ENCODE measurements around the gene CD300LG. TPM values are rescaled to one million over a fixed set of nuclear protein-coding genes. Genes with fewer than 3 reads are reported as not detected.

CD300LG gene
- total and polyA plus RNA-seq, 9 donors, result 0.13 to 6.8 (median 2.1) TPM

GRCh38 chr17:43845766-43846165 is 1.2 kb upstream of the CD300LG start:
- no peak for DNase-seq
- H3K9me3 ChIP-seq, result no peaks in the 10 kb centered on the region
- intact Hi-C loops (cut with DNase I), result loop anchor here in 1 of 4 donors (10.0 kb wide), 2 partner anchors 71 to 151 kb away; partner anchors contain the start of gene DUSP3
- H3K4me3 ChIP-seq, result no peak overlapping the region
- TF ChIP-seq EP300 (IDR thresholded peaks at IDR 0.05), result no peak
- no peak for TF ChIP-seq CTCF (IDR thresholded peaks at IDR 0.05)
- 64 to 74% (median 69%) methylated on average over 4 of the region's 4 CpGs for WGBS, 3 donors
- H3K27me3 ChIP-seq, result no peaks in the 10 kb centered on the region
- no peaks in the 10 kb centered on the region for H3K36me3 ChIP-seq
- no peak overlapping the region for H3K27ac ChIP-seq
- no peaks in the 10 kb centered on the region for H3K4me1 ChIP-seq (ENCODE audit: insufficient read depth)

GRCh38 chr17:43846221-43846712 is 709 bp upstream of the CD300LG start:
- TF ChIP-seq POLR2A (IDR thresholded peaks at IDR 0.05), result no peak
- TF ChIP-seq CTCF (IDR thresholded peaks at IDR 0.05), result peak; percentile 77 to 84 (median 82)
- no peak for TF ChIP-seq EP300 (IDR thresholded peaks at IDR 0.05)
- Histone ChIP-seq H3K27ac (no peak overlapping the region), H3K36me3 (no peaks in the 10 kb centered on the region), H3K4me3 (no peak overlapping the region), H3K4me1 (ENCODE audit: insufficient read depth) (no peaks in the 10 kb centered on the region), H3K27me3 (no peaks in the 10 kb centered on the region), H3K9me3 (no peaks in the 10 kb centered on the region)
- peak; percentile 68 to 87 (median 82) for DNase-seq
- 17 to 19% (median 19%) methylated on average over 12 to 13 of the region's 13 CpGs for whole genome bisulfite sequencing, 3 donors
- intact Hi-C loops (cut with DNase I), result loop anchor here in 1 of 4 donors (10.0 kb wide), 2 partner anchors 71 to 151 kb away; partner anchors contain the start of gene DUSP3

- no peaks in the 10 kb centered on the region for H3K27me3 ChIP-seq
- no peaks in the 10 kb centered on the region for H3K36me3 ChIP-seq
- no peaks in the 10 kb centered on the region for H3K4me1 ChIP-seq (ENCODE audit: insufficient read depth)
- H3K4me3 ChIP-seq, result no peak overlapping the region
- intact Hi-C loops (cut with DNase I), result loop anchor here in 1 of 4 donors (10.0 kb wide), 2 partner anchors 74 to 154 kb away; partner anchors contain the start of gene DUSP3
- H3K27ac ChIP-seq, result no peak overlapping the region
- DNase-seq, result no peak
- TF ChIP-seq CTCF (IDR thresholded peaks at IDR 0.05), result no peak
- TF ChIP-seq POLR2A (IDR thresholded peaks at IDR 0.05), result no peak
- no peak for TF ChIP-seq EP300 (IDR thresholded peaks at IDR 0.05)
- no peaks in the 10 kb centered on the region for H3K9me3 ChIP-seq
- whole genome bisulfite sequencing, 3 donors, result 89 to 90% (median 90%) methylated on average over 10 of the region's 10 CpGs
These were observed 1.6 kb downstream of the CD300LG start for GRCh38 chr17:43848601-43849000.

GRCh38 chr17:43849116-43849515 is 2.1 kb downstream of the CD300LG start:
- intact Hi-C loops (cut with DNase I), result loop anchor here in 1 of 4 donors (10.0 kb wide), 2 partner anchors 74 to 154 kb away; partner anchors contain the start of gene DUSP3
- Histone ChIP-seq H3K4me1 (ENCODE audit: insufficient read depth) (no peaks in the 10 kb centered on the region), H3K36me3 (no peaks in the 10 kb centered on the region), H3K9me3 (no peaks in the 10 kb centered on the region), H3K27me3 (no peaks in the 10 kb centered on the region), H3K4me3 (no peak overlapping the region), H3K27ac (no peak overlapping the region)
- TF ChIP-seq EP300 (IDR thresholded peaks at IDR 0.05), result no peak
- TF ChIP-seq CTCF (IDR thresholded peaks at IDR 0.05), result no peak
- TF ChIP-seq POLR2A (IDR thresholded peaks at IDR 0.05), result no peak
- WGBS, 3 donors, result 91 to 93% (median 93%) methylated on average over 8 of the region's 8 CpGs
- no peak for DNase-seq

Measured in ovary (tissue), 9 donors.